GM19463 (cell line): ENCODE data around the gene LCN12.

Source experiments
- ATAC-seq: cut with Tn5 transposase; IDR thresholded peaks from one replicate; pipeline ENCODE4 v1.9.1; 2021; ENCODE audit warnings: mild to moderate bottlenecking, moderate library complexity; ENCODE audit not compliant: unreplicated experiment

LCN12 gene

DNA sequence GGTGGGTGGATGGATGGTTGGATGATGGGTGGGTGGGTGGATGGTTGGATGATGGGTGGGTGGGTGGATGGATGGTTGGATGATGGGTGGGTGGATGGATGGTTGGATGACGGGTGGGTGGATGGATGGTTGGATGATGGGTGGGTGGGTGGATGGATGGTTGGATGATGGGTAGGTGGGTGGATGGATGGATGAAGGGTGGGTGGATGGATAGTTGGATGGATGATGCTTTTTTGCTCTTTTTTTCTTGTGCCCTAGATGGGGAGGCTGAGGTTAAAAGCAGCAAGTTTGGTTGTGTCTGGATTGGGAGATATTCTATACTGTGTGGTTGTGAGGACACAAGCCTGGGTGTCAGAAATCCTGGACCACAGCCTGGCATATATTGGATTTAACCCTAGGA lies 5.4 kb downstream of the LCN12 start:
- no peak for ATAC-seq

GRCh38 chr9:136957901-136958300 lies 5.8 kb downstream of the LCN12 start:
- no peak for ATAC-seq

DNA sequence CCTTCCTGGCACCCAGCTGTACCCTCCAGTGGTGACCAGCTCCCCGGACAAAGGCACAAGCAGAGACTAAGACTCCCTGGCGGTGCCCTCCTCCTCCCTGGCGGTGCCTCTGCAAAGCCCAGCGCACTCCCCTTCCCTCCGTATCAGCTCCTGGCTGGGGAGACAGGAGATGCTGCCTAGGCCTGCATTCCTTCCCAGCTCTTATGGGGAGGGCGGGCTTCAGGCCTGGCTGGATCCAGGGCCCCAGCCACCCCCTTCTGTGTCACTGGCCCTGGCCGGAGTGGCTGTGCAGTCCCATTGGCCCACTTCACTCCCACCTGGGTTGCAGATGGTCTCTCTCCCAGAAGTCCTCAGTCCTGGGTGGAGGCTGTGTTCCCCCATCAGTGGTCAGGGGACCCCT lies 6.4 kb downstream of the LCN12 start:
- no peak for ATAC-seq

DNA sequence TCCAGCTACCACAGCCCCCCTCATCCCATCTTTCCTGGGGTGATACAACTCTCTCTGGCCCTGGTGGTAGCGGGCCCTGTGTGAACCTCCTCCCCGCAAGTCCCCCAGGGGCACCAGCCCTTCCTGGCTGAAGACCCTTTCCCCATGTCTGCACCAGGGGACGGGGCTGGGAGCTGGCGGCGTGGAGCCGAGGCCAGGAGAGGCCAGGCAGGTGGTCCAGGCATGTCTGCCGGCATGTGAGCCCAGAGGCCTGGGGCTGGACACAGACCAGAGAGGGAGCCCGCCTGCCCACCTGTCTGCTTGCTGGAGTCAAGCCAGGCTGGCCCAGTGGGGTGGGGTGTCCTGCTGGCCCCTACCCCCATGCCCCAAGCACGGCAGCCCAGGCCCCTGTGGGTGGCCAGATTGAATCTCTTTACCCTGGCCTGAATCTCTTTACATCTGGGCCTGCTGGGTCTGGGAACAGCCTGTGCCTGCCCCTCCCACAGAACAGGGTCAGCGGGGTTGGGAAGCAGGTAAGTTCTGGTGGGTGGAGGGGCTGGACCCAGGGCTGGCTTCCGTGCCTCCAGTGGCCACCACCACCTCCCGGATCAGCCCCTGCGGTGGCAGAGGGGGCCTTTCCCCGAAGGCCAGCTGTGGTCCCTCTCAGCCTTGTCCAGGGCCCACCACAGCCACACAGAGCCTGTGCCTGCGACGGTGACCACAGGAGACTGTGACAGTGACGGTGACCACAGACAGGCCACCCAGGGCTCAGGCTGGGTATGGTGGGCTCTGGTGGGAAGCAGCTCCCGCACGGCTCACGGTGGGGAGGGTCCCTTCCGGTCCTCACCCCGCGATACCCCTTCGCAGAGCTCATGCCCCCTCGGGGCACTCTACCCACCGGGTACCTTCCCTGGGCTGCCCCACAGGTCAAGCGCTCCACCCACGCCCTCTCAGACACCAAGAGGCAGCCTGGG lies 7.1 kb downstream of the LCN12 start:
- no peak for ATAC-seq

- no peak for ATAC-seq
Measured at GRCh38 chr9:136960212-136960937, 8.3 kb downstream of the LCN12 start.

DNA sequence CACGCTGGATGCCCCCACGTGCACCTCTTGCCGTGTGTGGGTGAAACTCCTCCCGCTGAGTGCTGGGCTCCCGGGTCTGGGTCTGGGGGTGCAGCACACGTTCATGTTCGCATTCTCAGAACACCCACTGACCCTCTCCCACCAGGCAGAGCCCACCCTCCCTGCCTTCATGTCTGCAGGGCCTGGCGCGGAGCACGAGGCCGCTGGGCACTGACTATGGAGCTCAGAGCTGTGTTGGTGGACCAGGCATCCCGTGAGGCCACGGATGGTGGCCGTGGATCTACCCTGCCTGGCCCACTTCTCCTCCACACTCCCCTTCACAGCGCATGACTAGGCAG lies 8.8 kb downstream of the LCN12 start:
- no peak for ATAC-seq

DNA sequence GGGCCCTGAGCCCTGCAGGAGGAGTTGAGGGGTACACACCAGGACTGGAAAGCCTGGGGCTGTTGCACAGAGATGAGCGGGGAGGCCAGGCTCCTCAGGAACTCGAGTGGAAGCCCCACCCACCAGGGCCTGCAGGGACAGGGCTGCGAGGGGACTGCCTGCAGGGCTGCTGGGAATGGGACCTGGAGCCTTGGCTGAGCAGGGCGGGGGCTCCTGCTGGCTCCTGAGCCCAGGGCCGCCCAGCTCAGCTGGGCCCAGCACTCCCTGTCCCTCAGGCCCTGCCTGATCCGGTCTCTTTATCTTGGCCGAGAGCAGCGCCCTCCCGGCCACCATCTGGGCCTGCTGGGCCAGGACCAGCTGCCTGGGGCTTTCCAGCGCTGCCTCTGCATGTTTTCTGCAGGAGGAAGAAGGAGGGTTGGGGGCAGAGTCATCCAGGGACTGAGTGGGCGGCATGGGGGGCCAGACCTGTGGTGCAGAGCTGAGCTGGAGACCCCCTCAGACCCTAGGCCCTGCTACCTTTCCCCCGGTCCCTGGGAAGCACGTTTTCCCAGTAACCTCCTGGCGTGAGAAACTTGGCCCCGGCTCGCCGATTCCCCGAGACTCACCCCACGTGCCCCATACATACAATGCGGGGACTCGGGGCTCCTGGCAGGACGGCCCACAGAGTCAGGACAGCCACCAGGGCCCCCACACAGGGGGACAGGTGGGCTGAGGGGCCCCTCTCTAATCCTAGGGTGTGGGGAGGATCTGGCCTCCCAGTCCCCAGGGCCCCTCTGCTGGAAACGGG lies 9.4 kb downstream of the LCN12 start:
- ATAC-seq = no peak

GRCh38 chr9:136962163-136962562 lies 10.1 kb downstream of the LCN12 start:
- no peak for ATAC-seq

GRCh38 chr9:136962701-136963248 lies 10.7 kb downstream of the LCN12 start:
- ATAC-seq = no peak

DNA sequence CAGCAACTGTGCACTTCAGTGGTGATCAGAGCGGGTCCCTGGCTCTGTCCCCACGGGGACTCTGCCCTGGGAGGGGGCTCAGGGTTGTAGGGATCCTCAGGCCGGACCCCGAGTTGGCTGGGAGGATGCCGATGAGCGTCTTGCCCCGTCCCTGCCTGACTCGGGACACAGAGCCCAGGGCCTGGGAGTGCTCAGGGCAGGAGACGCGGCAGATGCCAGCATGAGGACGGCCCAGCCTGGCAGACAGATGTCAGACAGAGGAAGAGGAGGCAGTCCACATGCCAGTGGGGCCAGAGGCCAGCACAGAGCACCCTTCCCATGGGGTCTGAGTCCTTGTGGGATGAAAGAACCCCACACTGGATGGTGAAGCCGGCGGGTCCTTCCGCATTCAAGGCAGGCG lies 11.3 kb downstream of the LCN12 start:
- no peak for ATAC-seq

DNA sequence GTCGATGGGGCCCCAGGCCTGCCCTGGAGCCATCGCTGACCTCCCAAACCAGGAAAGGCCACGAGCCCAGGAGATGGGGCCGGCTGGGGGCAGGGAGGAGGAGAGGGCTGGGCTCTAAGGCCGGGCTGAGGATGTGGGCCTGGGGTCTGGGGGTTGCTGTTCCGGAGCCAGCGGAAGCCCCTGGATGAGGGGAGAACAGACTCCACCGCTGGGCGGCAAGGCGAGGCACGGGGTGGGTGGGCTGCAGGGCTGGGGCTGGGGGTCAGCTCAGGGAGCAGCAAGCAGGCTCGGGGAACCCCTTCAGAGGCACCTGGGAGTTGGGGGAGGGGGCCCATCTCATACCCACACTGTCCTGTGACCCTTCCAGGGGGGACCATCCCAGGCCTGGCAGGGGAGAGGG lies 11.7 kb downstream of the LCN12 start:
- ATAC-seq = no peak

GRCh38 chr9:136964171-136964689 lies 12.2 kb downstream of the LCN12 start:
- no peak for ATAC-seq

- no peak for ATAC-seq
Measured at GRCh38 chr9:136964833-136965422, 12.9 kb downstream of the LCN12 start.

DNA sequence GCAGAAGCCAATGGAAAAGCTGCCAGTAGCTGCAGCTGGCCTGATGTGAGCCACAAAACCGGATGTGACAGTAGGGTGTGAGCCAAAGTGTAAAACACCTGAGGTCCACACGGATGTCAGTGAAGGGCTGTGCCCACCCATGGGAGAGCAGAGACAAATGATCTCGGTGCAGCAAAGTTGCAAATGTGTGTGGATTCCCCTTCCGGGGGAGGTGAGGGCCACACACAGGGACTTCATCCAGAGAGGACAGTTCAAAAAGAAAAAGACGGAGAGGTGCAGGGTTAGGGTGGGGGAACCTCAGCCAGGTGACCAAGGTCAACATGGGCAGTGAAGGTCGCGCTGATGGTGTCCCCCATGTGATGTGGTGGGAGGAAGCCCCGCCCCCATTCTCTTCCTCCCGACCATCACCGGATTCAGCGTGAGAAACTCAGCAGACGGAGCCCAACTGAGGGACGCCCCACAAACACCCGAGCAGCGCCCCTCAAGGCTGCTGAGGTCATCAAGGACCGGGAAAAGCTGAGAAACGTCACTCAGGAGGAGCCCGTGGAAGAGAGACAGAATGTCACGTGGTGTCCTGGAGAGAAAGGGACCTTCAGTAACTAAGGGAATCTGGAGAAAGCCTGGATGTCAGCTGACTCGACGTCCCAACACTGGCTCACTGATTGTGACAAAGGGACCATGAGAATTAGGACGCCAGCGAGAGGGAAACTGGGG lies 13.9 kb downstream of the LCN12 start:
- no peak for ATAC-seq

DNA sequence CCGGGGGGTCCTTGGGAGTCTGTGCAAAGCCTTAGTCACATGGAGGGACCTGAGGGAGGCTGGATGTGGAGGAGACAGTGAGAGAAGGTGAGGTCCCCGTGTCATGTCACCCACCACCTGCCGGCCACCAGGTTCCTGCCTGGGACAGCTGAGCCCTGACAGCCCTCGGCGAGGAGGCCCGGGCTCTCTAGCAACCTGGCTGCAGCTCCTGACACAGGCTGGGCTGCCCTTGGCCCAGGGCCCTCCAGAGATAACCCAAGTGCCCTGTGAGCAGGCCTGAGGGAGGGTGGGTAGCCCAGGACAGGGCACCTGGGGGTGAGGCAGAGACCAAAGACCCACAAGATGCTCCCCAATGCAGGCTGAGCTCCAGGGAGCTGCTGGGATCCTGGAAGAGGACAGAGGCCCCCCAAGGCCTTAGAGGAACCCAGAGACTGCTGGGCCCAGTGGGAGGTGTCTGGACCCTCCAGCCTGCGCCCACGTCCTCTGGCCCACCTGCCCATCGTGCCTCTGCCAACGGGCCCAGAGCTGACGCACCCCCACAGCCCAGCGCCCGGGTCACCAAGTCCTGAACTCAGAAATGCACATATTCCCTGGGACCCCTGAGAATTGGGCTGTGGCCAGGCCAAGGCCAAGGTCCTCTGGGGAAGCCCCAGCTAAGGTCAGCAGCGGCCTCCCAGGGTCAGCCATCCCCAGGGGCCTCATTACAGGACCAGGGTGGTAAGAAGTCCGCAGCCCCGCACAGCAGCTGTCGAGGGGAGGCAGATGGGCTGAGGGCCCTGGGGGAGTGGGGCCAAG lies 16.5 kb downstream of the LCN12 start:
- ATAC-seq = no peak

DNA sequence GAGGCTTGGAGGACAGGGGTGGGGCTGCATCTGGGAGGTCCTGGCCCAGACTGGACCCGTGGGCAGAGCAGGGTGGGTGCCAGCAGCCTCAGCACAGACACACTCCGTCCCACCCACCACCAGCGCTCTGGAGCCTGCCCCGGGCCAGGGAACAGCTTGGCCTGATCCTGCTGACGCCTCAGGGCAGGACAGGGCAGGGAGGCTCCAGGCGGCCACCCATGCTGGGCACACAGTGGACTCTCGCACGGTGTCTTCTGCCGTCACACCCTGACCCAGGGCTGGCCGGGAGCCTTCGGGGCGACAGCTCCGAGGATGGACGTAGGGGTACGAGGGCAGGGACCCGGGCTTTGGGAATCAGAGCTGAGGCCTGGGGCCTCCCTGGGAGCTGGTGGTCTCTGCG lies 17.1 kb downstream of the LCN12 start:
- ATAC-seq = no peak

DNA sequence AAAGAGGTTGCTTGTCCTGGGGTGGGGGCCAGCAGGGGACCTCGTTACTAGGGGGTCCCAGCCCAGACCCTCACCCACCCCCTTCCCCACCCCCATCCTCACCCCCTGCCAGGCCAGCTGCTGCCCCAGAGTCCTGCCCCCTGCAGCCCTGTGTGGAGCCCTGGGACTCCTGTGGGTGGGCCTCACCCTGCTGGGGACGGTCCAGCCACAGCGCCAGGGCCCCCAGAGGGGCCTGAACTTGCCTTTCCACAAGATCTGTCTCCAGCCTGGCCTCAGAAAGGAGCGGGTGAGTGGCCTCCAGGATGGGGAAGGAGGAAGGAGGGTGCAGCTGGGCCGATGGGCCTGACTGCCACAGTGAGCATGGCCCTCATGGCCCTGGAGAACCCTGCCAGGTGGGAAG lies 17.7 kb downstream of the LCN12 start:
- no peak for ATAC-seq

DNA sequence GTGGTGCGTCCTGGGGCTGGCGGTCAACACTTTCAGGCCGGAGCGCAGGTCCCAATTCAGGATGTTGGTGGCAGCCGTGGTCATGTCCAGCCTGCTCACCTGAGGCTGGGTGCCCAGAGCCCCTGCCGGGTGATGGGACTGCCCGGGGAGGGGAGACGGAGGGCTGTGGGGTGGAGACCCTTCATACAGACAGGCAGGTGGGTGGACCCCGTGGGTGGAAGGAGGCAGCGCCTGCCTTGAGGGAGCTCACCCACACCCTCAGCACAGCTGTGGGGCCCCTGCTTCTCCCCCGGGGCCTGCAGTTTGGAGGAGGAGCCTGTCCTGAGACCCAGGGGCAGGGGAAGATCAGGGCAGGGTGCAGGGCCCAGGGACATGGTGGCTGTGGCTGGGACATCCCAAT lies 18.3 kb downstream of the LCN12 start:
- no peak for ATAC-seq

GRCh38 chr9:136971746-136972145 lies 19.7 kb downstream of the LCN12 start:
- ATAC-seq = no peak
